HEK293T (cell line): Measurements from ENCODE around the gene ZCRB1.
A peak's percentile ranks its signal among the peaks of the same experiment; 100 is the strongest.
"Not testable (repeated sequence)": the region's sequence is repeated elsewhere in the genome, so short reads cannot be mapped to it uniquely, and the experiment has no call there.

ENCODE experiments used
- CTCF ChIA-PET: fragments of 350-600 bp; formaldehyde crosslinking; extraction: SDS; loops from one replicate; lab custom pipeline; 2021; ENCODE audit warnings: antibody characterized with exemption, inconsistent platforms; lab: Yijun Ruan, JAX
- POLR2A ChIA-PET: fragments of 350-600 bp; formaldehyde crosslinking; extraction: SDS; loops from one replicate; lab custom pipeline; 2020; ENCODE audit warnings: antibody characterized with exemption, inconsistent platforms; lab: Yijun Ruan, JAX
- DNase-seq: peaks from one replicate; pipeline ENCODE4 v3.0.0; 2012; ENCODE audit warnings: mixed read lengths; ENCODE audit errors: extremely low spot score
- ARNT ChIP-seq: fragments of 450-650 bp; IDR thresholded peaks from 2 replicates; pipeline ENCODE4 v1.6.1; 2017; ENCODE audit warnings: mild to moderate bottlenecking
- BHLHE40 ChIP-seq: fragments of 450-650 bp; IDR thresholded peaks from 2 replicates; pipeline ENCODE4 v1.6.1; 2016; ENCODE audit warnings: mild to moderate bottlenecking, moderate library complexity, borderline replicate concordance
- CTBP1 ChIP-seq: fragments of 450-650 bp; IDR thresholded peaks from 2 replicates; pipeline ENCODE4 v1.6.1; 2016; ENCODE audit warnings: borderline replicate concordance
- ELF4 ChIP-seq: fragments of 450-650 bp; IDR thresholded peaks from 2 replicates; pipeline ENCODE4 v1.6.1; 2017; ENCODE audit warnings: antibody characterized with exemption
- FOXA1 ChIP-seq: fragments of 450-650 bp; IDR thresholded peaks from 2 replicates; pipeline ENCODE4 v1.6.1; 2016; ENCODE audit warnings: mild to moderate bottlenecking
- FOXK2 ChIP-seq: fragments of 450-650 bp; IDR thresholded peaks from 2 replicates; pipeline ENCODE4 v1.6.1; 2016; ENCODE audit warnings: mild to moderate bottlenecking
- FOXM1 ChIP-seq: fragments of 450-650 bp; IDR thresholded peaks from 2 replicates; pipeline ENCODE4 v1.6.1; 2017; ENCODE audit warnings: mild to moderate bottlenecking, borderline replicate concordance
- HDGF ChIP-seq: fragments of 450-650 bp; IDR thresholded peaks from 2 replicates; pipeline ENCODE4 v1.6.1; 2017; ENCODE audit warnings: antibody characterized with exemption, borderline replicate concordance
- L3MBTL2 ChIP-seq: fragments of 450-650 bp; conservative IDR thresholded peaks from 2 replicates; pipeline ENCODE4 v1.6.1; 2016; ENCODE audit warnings: mild to moderate bottlenecking
- LEF1 ChIP-seq: fragments of 450-650 bp; IDR thresholded peaks from 2 replicates; pipeline ENCODE4 v1.6.1; 2017; ENCODE audit warnings: mild to moderate bottlenecking, borderline replicate concordance
- NFRKB ChIP-seq: fragments of 450-650 bp; IDR thresholded peaks from 2 replicates; pipeline ENCODE4 v1.6.1; 2016; ENCODE audit warnings: mild to moderate bottlenecking, moderate library complexity
- SP1 ChIP-seq: fragments of 450-650 bp; IDR thresholded peaks from 2 replicates; pipeline ENCODE4 v1.6.1; 2017
- SUZ12 ChIP-seq: fragments of 450-650 bp; IDR thresholded peaks from 2 replicates; pipeline ENCODE4 v1.6.1; 2016; ENCODE audit warnings: mild to moderate bottlenecking
- TARDBP ChIP-seq: fragments of 450-650 bp; IDR thresholded peaks from 2 replicates; pipeline ENCODE4 v1.6.1; 2016
- ZNF384 ChIP-seq: fragments of 450-650 bp; IDR thresholded peaks from 2 replicates; pipeline ENCODE4 v1.6.1; 2016
- TF ChIP-seq, protein P1 (sequence below): fragments of 450-650 bp; IDR thresholded peaks from 2 replicates; pipeline ENCODE4 v1.6.1; 2016

ZCRB1 gene

DNA sequence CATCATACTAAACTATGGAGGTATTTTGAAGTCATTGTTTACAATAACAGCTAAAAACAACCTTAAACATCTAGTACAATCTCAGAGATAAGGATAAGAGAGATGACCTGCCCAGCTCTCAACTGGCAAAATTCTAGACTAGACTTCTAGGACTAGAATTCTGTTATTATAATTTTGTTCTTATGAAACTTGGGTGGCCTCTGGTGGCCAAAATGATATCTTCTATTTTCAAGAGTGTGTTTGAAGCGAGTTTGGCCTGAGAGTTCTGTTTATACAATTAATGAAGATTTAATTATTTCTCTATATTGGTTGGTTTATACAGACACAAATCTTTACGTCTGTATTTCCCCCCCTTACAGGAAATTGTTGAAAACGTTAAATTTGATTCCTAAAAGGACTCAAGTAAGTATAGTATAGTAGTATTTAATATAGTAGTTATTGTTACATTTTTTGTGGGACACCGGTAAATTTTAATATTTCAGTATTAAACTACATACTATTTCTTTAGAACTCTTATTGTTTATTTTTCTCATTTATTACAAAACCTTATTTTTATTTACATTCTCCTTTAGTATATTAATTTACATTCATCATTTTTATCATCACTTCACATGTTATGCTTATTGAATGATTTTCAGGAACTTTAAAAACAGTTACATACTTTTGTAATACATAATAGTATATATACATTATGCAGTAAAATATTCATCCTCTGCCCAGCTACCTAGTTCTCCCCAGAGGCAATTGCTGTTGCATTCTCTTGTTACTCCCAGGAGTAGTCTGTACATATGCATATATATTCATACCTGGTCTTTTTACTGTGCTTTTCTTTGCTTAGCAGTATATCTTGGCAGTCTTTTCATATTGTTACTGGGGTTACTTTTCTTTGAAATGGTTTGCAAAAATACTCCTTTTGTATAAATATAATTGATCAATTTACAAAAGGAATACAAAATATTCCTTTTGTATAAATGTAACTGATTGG lies 6.7 kb upstream of the ZCRB1 start:
- TF ChIP-seq, protein P1, sequence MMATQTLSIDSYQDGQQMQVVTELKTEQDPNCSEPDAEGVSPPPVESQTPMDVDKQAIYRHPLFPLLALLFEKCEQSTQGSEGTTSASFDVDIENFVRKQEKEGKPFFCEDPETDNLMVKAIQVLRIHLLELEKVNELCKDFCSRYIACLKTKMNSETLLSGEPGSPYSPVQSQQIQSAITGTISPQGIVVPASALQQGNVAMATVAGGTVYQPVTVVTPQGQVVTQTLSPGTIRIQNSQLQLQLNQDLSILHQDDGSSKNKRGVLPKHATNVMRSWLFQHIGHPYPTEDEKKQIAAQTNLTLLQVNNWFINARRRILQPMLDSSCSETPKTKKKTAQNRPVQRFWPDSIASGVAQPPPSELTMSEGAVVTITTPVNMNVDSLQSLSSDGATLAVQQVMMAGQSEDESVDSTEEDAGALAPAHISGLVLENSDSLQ, result no peak
- TF ChIP-seq ELF4 (no peak), CTBP1 (no peak), LEF1 (no peak), FOXA1 (no peak)
- CTCF ChIA-PET, result interaction anchor here (0.6 to 0.9 kb wide), 3 partner anchors 39 to 206 kb away, joined by 3 to 4 read pairs (median 3); no protein-coding TSS in a partner anchor
- DNase-seq, result peak; percentile 34
- POLR2A ChIA-PET, result no interaction called here

DNA sequence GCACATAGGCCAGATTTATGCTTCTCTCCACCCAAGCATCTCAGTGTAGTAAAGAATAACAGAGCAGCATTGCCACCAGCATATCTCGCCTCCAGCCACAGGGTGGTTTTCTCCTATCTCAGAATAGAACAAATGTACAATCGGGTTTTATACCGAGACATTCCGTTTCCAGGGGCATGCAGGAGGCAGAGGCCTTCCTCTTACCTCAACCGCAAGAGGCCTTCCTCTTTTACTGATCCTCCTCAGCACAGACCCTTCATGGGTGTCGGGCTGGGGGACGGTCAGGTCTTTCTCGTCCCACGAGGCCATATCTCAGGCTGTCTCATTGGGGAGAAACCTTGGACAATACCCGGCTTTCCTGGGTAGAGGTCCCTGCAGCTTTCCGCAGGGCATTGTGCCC lies 4.2 kb upstream of the ZCRB1 start:
- POLR2A ChIA-PET, DNase-seq, CTCF ChIA-PET: not testable (repeated sequence)

DNA sequence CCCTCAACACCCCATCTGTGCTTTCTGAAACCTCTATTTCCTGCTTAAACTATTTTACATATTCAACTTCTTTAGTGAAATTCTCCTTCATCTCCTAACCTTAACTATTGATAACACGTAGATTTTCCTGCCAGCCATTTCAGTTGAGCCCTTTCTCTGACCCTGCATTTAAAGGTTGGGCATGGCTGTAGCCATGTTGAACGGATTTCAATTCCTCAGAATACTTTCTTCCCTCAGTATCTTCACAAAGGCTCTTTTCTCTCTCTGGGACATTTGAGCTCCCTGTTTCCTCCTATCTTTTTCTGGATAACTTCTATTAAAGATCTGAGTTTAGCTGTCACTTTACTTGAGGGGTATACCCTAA lies 1.3 kb upstream of the ZCRB1 start:
- TF ChIP-seq BHLHE40 (no peak), HDGF (no peak), SUZ12 (no peak), FOXA1 (no peak), FOXK2 (no peak), FOXM1 (no peak), ARNT (no peak), TARDBP (no peak), LEF1 (no peak), L3MBTL2 (no peak), SP1 (no peak), ELF4 (no peak), ZNF384 (no peak), CTBP1 (no peak), NFRKB (no peak)
- TF ChIP-seq, protein P1, result no peak
- ChIA-PET POLR2A (no interaction called here), CTCF (no interaction called here)
- DNase-seq, result no peak

DNA sequence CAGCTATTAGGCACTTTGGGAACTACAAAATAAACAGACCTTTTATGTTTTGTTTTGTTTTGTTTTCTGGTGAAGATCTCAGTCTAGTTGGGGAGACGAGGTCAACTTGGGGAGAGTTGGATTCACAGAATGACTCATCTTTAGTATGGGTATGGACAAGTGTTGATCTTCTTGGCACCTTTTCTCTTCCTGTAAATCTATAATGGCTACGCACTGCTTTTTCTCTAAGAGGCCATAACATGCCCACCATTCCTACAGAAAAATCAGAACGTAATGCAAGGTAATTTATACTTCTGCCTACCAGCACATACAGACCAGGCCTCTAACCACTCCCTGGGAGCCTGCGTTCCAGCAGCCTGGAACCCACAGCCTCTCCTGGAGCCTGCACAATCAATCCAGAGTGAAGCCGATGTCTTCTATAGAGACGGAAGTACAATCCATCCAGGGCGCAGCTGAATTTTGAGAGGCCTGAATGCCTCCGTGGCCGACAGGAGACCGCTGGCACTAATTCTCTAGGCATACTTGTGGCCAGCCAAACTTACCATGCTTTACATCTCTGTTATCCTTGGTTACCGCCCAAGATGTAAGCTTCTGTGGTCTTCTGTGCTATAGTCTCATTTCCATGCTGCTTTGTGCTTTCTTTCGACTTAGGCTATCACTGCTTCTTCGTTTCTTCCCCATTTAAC lies 790 bp upstream of the ZCRB1 start:
- peak; percentile 20 for DNase-seq
- ChIA-PET CTCF (no interaction called here), POLR2A (interaction anchor here (0.9 kb wide), 1 partner anchor 184 kb away, joined by 3 read pairs; no protein-coding TSS in a partner anchor)
- TF ChIP-seq FOXA1, result no peak

DNA sequence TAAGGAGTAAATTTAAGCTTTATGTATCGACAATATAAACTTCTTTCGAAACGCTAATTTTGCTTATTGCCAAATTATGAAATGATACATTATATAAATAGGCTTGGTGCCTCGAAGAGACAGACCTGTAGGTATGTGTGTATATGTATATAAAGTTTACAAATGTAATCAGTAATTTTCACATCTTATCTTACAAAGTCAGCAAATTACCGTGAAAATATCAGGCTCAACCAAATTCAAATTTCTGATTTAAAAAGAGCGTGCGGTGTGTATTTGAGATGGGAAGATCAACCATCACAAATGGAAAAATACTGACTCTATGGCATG lies 605 bp downstream of the ZCRB1 start:
- POLR2A ChIA-PET, result no interaction called here
- no peak for DNase-seq
- TF ChIP-seq SP1 (no peak), CTBP1 (no peak), FOXK2 (no peak), LEF1 (no peak), FOXA1 (no peak), TARDBP (no peak), L3MBTL2 (no peak), SUZ12 (no peak)
- TF ChIP-seq, protein P1, result no peak
- CTCF ChIA-PET, result no interaction called here

DNA sequence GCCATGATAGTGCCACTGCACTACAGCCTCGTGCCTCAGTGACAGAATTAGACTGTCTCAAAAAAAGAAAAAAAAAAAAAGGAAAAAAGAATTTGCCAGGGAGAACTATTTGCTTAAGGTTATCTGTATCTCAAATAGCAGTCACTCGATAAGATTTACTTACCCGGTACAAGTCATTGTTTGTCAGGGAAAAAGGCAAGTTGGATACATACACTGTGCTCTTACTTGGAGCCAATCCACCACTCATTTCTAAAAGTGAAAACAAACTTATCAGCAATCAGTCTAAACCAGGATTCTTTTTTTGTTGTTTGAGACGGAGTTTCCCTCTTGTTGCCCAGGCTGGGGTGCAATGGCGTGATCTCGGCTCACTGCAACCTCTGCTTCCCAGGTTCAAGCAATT lies 2.0 kb downstream of the ZCRB1 start:
- no peak for DNase-seq
- CTCF ChIA-PET, result no interaction called here
- TF ChIP-seq FOXM1 (no peak), FOXK2 (no peak), CTBP1 (no peak), NFRKB (no peak), L3MBTL2 (no peak), BHLHE40 (no peak), LEF1 (no peak), ELF4 (no peak), TARDBP (no peak), SUZ12 (no peak), FOXA1 (no peak), ZNF384 (no peak), HDGF (no peak), SP1 (no peak), ARNT (no peak)
- TF ChIP-seq, protein P1, result no peak
- POLR2A ChIA-PET, result no interaction called here
